ENCODE measurements around the gene LHPP.
A peak's percentile ranks its signal among the peaks of the same experiment; 100 is the strongest.

Gene LHPP

DNA sequence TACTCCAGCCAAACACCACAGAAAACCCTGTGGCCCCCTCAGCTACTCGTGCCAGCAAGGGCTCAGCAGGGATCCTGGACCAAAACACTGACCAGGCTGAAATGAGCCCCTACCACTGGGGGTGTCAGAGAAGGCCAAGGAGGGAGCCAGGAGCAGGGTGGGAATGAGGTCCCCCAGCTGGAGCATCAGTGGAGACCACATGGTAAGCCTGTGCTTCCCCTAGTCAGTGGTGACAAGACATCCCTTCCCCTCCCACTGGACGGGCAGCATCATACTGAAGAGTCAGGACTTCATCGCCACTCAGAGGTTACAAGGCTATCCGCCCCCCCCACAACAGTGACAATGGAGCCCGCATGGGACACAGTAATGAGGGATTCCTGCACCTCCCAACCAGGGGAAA lies 99.6 kb downstream of the LHPP start:
- H3K9me2 ChIP-seq (replicated peaks; ENCODE audit: control insufficient read depth, low read length) = no peaks in the 10 kb centered on the region
- H3K9me3 ChIP-seq (ENCODE audit: control insufficient read depth, insufficient read depth, low read length) = no peaks in the 10 kb centered on the region
- H3K79me2 ChIP-seq (ENCODE audit: control insufficient read depth, low read length) = no peaks in the 10 kb centered on the region
- no peaks in the 10 kb centered on the region for H3K27me3 ChIP-seq (ENCODE audit: control insufficient read depth, low read length)
- TF ChIP-seq EZH2phosphoT487 (IDR thresholded peaks at IDR 0.05; ENCODE audit: borderline replicate concordance, low read length) = no peak
- TF ChIP-seq, protein P1, sequence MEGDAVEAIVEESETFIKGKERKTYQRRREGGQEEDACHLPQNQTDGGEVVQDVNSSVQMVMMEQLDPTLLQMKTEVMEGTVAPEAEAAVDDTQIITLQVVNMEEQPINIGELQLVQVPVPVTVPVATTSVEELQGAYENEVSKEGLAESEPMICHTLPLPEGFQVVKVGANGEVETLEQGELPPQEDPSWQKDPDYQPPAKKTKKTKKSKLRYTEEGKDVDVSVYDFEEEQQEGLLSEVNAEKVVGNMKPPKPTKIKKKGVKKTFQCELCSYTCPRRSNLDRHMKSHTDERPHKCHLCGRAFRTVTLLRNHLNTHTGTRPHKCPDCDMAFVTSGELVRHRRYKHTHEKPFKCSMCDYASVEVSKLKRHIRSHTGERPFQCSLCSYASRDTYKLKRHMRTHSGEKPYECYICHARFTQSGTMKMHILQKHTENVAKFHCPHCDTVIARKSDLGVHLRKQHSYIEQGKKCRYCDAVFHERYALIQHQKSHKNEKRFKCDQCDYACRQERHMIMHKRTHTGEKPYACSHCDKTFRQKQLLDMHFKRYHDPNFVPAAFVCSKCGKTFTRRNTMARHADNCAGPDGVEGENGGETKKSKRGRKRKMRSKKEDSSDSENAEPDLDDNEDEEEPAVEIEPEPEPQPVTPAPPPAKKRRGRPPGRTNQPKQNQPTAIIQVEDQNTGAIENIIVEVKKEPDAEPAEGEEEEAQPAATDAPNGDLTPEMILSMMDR (IDR thresholded peaks at IDR 0.05; ENCODE audit: low read depth, low read length, poor library complexity, severe bottlenecking) = no peak
- no peak overlapping the region for H3K27ac ChIP-seq (ENCODE audit: low read depth, low read length)
- no peaks in the 10 kb centered on the region for H3K36me3 ChIP-seq (ENCODE audit: control insufficient read depth, low read length)
- H3F3A ChIP-seq (ENCODE audit: control insufficient read depth, insufficient read depth) = peaks cover 8% of the 10 kb centered on the region; the same call in 1 of the 2 replicates
- H4K20me1 ChIP-seq (ENCODE audit: control insufficient read depth, insufficient read depth, low read depth, low read length) = no peaks in the 10 kb centered on the region
- H3K4me2 ChIP-seq (ENCODE audit: low read length) = no peak overlapping the region
- peaks cover 46% of the 10 kb centered on the region for H3K4me1 ChIP-seq (ENCODE audit: control insufficient read depth, low read length)
- no peak overlapping the region for H3K4me3 ChIP-seq (ENCODE audit: low read length)

- H4K20me1 ChIP-seq (ENCODE audit: control insufficient read depth, insufficient read depth, low read depth, low read length) = no peaks in the 10 kb centered on the region
- H3K4me3 ChIP-seq (ENCODE audit: low read length) = peak overlapping the region; percentile 15; the same call in 1 of the 2 replicates
- peak overlapping the region; percentile 57 for H3K4me2 ChIP-seq (ENCODE audit: low read length)
- H3K27ac ChIP-seq (ENCODE audit: low read depth, low read length) = no peak overlapping the region
- no peaks in the 10 kb centered on the region for H3K27me3 ChIP-seq (ENCODE audit: control insufficient read depth, low read length)
- H3K9me3 ChIP-seq (ENCODE audit: control insufficient read depth, insufficient read depth, low read length) = no peaks in the 10 kb centered on the region
- H3K4me1 ChIP-seq (ENCODE audit: control insufficient read depth, low read length) = peaks cover 46% of the 10 kb centered on the region
- no peaks in the 10 kb centered on the region for H3K36me3 ChIP-seq (ENCODE audit: control insufficient read depth, low read length)
- TF ChIP-seq, protein P1 (IDR thresholded peaks at IDR 0.05; ENCODE audit: low read depth, low read length, poor library complexity, severe bottlenecking) = no peak
- no peak for TF ChIP-seq EZH2phosphoT487 (IDR thresholded peaks at IDR 0.05; ENCODE audit: borderline replicate concordance, low read length)
- H3K9me2 ChIP-seq (replicated peaks; ENCODE audit: control insufficient read depth, low read length) = no peaks in the 10 kb centered on the region
- peaks cover 8% of the 10 kb centered on the region; the same call in 1 of the 2 replicates for H3F3A ChIP-seq (ENCODE audit: control insufficient read depth, insufficient read depth)
- no peaks in the 10 kb centered on the region for H3K79me2 ChIP-seq (ENCODE audit: control insufficient read depth, low read length)
Observed at GRCh38 chr10:124562425-124563060, 100.9 kb downstream of the LHPP start.

GRCh38 chr10:124563320-124564040 lies 101.9 kb downstream of the LHPP start:
- no peaks in the 10 kb centered on the region for H3K79me2 ChIP-seq (ENCODE audit: control insufficient read depth, low read length)
- H3F3A ChIP-seq (ENCODE audit: control insufficient read depth, insufficient read depth) = peaks cover 8% of the 10 kb centered on the region; the same call in 1 of the 2 replicates
- no peaks in the 10 kb centered on the region for H4K20me1 ChIP-seq (ENCODE audit: control insufficient read depth, insufficient read depth, low read depth, low read length)
- H3K4me3 ChIP-seq (ENCODE audit: low read length) = peak overlapping the region; percentile 15; the same call in 1 of the 2 replicates
- H3K4me1 ChIP-seq (ENCODE audit: control insufficient read depth, low read length) = peaks cover 46% of the 10 kb centered on the region
- no peaks in the 10 kb centered on the region for H3K27me3 ChIP-seq (ENCODE audit: control insufficient read depth, low read length)
- no peak overlapping the region for H3K27ac ChIP-seq (ENCODE audit: low read depth, low read length)
- no peaks in the 10 kb centered on the region for H3K9me3 ChIP-seq (ENCODE audit: control insufficient read depth, insufficient read depth, low read length)
- no peaks in the 10 kb centered on the region for H3K36me3 ChIP-seq (ENCODE audit: control insufficient read depth, low read length)
- H3K4me2 ChIP-seq (ENCODE audit: low read length) = peak overlapping the region; percentile 57
- H3K9me2 ChIP-seq (replicated peaks; ENCODE audit: control insufficient read depth, low read length) = no peaks in the 10 kb centered on the region
- TF ChIP-seq, protein P1 (IDR thresholded peaks at IDR 0.05; ENCODE audit: low read depth, low read length, poor library complexity, severe bottlenecking) = no peak
- TF ChIP-seq EZH2phosphoT487 (IDR thresholded peaks at IDR 0.05; ENCODE audit: borderline replicate concordance, low read length) = no peak
